ENCODE measurements around the gene SPANXN1.
"Not testable (repeated sequence)": the region's sequence is repeated elsewhere in the genome, so short reads cannot be mapped to it uniquely, and the experiment has no call there.

SPANXN1 gene, protein sequence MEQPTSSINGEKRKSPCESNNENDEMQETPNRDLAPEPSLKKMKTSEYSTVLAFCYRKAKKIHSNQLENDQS

DNA sequence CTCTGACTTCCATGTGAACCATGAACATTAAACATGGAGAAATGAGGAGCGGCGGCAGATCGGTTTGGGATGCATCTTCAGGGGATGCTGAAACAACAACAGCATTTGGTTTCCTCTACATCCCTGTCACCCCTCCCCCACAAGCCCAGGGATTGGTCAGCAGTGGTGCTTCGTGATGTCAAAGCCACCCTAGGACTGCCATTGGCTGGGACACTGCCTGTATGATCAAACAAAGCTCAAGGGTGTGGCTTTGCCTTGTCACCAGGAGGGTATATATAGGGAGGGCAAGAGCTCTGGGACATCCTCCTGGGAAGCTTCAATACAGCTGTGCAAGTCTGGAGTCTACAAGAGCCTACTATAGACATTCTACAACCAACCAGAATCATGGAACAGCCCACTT, at the start of gene SPANXN1:
Gene SPANXN1 (plus strand): TSS at position 301 of the 400 bp plus-strand sequence. CDS start 84 bp downstream, at position 385.
- not testable (repeated sequence) for DNase-seq (ENCODE audit: low read depth, low spot score)

GRCh38 chrX:145199078-145199477, 48.2 kb upstream of the SPANXN1 start:
- no peak for DNase-seq (ENCODE audit: low read depth, low spot score)

DNA sequence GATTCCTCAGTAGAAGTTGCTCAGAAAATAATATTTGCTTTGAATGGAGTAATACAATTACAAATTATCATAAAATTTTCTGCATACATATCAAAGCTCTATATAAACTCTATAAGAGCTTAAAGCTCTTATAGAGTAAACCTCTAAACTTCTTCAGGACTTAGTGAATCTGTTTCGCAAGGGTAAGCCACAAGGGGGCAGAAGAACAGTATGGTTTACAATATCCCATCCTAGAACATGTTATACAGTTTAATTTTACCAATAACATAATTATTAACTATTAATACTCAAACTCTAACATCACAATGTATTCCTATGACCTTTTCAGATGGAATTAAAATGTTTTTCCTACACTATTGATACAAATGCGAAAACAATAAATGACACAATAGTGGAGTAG, 33.8 kb upstream of the SPANXN1 start:
- no peak for DNase-seq (ENCODE audit: low read depth, low spot score)

- DNase-seq (ENCODE audit: low read depth, low spot score): no peak
Observed at GRCh38 chrX:145292218-145292617, 44.9 kb downstream of the SPANXN1 start.

All from ELF-1 (cell line).